GM19240 (cell line): Measurements from ENCODE around the gene FPGS.
"Not testable (repeated sequence)": the region's sequence is repeated elsewhere in the genome, so short reads cannot be mapped to it uniquely, and the experiment has no call there.

Experiments
- DNase-seq: peaks from one replicate; pipeline ENCODE4 v3.0.0; 2011; ENCODE audit warnings: low spot score; ENCODE audit not compliant: insufficient read length

The FPGS gene

GRCh38 chr9:127770905-127771569, 31.6 kb upstream of the FPGS start:
- DNase-seq: peak; percentile 70

- no peak for DNase-seq
These were observed 31.0 kb upstream of the FPGS start for GRCh38 chr9:127771570-127772189.

DNA sequence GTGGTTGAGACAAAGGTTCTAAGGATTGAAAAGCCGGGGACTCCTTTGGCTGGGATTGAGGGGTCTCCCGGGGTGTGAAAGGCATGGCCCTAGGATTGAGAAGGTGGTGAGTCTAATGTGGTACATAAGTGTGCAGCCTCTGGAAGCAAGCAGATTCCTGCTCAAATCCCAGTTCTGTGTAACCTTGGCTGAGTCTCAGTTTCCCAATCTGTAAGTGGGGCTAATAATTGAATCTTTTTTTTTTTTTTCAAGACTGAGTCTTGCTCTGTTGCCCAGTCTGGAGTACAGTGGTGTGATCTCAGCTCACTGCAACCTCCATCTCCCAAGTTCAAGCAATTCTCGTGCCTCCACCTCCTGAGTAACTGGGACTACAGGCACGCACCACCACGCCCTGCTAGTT, 30.1 kb upstream of the FPGS start:
- DNase-seq: no peak

GRCh38 chr9:127773272-127773671, 29.4 kb upstream of the FPGS start:
- no peak for DNase-seq

DNA sequence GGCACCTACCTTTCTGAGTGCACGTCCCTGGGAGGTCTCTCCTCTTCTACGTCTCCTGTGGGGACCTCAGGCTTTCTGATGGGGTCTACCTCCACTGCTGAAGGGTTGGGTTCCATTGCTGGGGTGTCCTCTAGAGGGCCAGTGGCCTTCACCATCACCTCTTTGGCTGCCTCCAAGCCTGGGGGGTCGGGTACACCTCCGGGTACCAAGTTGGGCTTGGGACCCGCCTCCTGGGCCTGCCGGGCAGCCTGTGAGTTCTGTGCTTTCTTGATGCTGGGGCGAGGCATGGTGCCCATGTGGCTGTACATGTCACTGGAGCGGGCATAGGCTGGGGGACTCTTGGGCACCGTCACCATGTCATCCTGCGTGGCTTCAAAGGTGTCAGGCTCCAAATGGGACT, 28.7 kb upstream of the FPGS start:
- DNase-seq: no peak

- no peak for DNase-seq
These were observed 26.3 kb upstream of the FPGS start for GRCh38 chr9:127776195-127776923.

DNA sequence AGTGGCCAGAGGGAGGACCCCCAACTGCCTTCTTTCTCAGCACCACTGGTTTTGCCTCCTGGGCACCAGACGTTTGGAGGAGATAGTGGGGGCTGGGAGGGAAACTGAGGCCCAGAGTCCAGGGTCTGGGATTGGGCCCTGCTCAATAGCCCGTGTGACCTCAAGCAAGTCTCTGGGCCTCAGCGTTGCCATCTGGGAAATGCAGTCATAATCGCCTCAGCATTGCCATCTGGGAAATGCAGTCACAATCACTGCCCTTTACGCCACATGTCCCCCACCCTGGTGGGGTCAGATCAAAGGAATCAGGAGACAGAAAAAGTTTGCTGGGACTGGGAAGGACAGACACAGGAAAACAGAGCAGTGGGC, 25.8 kb upstream of the FPGS start:
- DNase-seq: no peak

DNA sequence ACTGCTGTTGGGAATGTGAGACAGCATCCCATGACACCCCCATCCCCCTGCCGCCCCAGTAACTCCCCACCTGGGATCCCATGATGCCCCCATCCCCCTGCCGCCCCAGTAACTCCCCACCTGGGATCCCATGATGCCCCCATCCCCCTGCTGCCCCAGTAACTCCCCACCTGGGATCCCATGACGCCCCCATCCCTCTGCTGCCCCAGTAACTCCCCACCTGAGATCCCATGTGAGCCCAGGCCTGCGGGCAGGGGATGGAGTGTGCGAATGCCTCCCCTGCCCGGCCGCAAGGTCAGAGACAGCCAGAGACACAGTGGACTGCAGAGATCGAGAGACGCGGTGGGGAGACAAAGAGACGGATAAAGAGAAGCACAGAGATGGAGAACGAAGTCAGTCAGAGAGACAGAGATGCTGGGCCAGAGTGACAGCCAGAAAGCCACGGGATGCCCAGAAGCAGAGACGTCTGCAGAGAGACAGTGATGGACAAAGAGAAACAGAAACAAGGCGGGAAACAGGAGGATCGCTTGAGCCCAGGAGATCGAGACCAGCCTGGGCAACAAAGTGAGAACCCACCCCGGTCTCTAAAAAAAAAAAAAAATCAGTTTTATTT, 25.2 kb upstream of the FPGS start:
- DNase-seq: no peak

GRCh38 chr9:127778280-127779135, 24.2 kb upstream of the FPGS start, which contains the start of gene SH2D3C:
SH2D3C (minus strand) TSS chr9:127778666; CDS start chr9:127778627, 39 bp downstream.
- DNase-seq: no peak

GRCh38 chr9:127779136-127779981, 23.3 kb upstream of the FPGS start:
- DNase-seq: no peak

- no peak for DNase-seq
These were observed 22.4 kb upstream of the FPGS start for GRCh38 chr9:127780126-127780885.

DNA sequence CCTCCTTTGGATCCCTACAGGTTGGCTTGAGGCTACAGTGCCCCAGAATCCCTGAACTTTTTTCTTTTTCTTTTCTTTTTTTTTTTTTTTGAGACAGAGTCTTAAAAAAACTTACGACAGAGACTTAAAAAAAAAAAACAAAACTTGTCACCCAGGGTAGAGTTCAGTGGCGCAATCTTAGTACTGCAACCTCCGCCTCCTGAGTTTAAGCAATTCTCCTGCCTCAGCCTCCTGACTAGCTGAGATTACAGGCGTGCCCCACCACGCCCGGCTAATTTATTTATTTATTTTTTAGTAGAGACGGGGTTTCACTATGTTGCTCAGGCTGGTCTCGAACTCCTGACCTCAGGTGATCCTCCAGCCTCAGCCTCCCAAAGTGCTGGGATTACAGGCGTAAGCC, 21.8 kb upstream of the FPGS start:
- not testable (repeated sequence) for DNase-seq

DNA sequence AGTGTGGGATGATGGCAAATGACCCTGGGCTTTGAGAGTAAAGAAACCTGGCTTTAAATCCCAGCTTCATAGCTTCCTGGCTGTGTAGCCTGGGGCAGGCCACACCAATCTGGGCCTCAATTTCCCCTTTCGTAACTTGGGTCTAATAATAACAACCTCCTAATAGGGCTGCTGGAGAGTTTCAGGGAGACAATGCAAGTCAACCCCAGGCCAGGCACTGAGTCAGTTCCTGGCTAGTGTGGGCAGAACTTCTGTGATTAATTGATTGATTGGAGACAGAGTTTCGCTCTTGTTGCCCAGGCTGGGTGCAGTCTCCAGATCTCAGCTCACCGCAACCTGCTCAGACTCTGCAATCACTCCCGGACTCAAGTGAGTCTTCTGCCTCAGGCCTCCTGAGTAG, 20.9 kb upstream of the FPGS start:
- DNase-seq: no peak

GRCh38 chr9:127783111-127784008, 19.3 kb upstream of the FPGS start:
- peak; percentile 47 for DNase-seq

GRCh38 chr9:127785023-127785932, 17.4 kb upstream of the FPGS start:
- DNase-seq: peak; percentile 70

DNA sequence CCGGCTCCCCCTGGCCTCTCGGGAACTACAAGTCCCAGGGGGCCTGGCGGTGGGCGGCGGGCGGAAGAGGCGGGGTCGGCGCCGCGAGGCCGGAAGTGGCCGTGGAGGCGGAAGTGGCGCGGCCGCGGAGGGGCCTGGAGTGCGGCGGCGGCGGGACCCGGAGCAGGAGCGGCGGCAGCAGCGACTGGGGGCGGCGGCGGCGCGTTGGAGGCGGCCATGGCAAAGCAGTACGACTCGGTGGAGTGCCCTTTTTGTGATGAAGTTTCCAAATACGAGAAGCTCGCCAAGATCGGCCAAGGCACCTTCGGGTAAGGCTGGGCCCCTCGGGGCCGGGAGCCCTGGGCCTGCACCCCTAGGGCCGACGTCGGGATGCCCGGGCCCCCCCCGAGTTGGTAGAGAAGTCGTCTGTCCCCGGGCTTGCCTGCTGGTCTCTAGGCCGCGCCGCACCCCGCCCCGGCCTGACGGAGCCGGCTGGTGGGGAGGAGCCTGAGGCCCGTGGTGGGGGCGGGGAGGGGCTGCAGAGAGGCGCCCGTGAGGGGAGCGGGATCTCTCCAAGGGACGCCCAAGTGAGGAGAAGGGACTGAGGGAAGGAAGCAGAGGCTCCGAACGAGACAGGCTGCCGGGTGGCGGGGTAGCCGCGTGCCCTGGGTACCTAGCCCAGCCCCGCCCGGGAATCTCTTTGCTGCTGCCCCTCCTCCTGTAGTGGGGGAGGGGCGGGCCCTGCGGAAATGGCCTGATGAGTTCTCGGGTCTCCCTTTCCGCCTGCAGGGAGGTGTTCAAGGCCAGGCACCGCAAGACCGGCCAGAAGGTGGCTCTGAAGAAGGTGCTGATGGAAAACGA, 16.5 kb upstream of the FPGS start, which contains the start of gene CDK9:
TSS of gene CDK9 (plus strand) at position 102 of the 840 bp plus-strand sequence. CDS start at position 217, 115 bp downstream.
- DNase-seq: peak; percentile 88

DNA sequence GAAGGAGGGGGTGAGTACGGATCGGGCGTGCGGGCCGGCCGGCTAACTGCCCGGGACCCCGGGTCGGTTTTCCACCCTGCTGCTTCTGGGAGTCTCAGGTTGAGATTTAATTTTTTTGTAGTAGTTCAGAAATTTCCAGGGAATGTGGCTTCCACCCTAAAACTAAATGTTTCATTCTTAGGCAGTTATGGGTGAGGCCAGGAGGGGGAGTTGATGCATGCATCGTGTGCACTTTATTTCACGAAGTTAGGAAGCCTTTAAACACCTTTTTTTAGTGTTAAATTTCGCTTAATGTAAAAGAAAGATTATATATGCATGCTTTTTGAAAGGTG, 15.9 kb upstream of the FPGS start:
- no peak for DNase-seq
